Choroid plexus epithelial cell (primary cell): ENCODE data around the gene LYAR.

ENCODE experiments used
- DNase-seq: peaks from one replicate; pipeline ENCODE4 v3.0.0-alpha.2; 2010; ENCODE audit warnings: low read depth
- H3K4me3 ChIP-seq: 2 replicates; pipeline ENCODE4 v1.5.1; 2011; ENCODE audit warnings: low read depth, mild to moderate bottlenecking, control low read depth, low read length, moderate library complexity
- CTCF ChIP-seq: conservative IDR thresholded peaks from 2 replicates; pipeline ENCODE4 v1.5.1; 2011; ENCODE audit warnings: low read depth, mild to moderate bottlenecking, control low read depth, inconsistent platforms, low read length, moderate library complexity

The LYAR gene, protein sequence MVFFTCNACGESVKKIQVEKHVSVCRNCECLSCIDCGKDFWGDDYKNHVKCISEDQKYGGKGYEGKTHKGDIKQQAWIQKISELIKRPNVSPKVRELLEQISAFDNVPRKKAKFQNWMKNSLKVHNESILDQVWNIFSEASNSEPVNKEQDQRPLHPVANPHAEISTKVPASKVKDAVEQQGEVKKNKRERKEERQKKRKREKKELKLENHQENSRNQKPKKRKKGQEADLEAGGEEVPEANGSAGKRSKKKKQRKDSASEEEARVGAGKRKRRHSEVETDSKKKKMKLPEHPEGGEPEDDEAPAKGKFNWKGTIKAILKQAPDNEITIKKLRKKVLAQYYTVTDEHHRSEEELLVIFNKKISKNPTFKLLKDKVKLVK

GRCh38 chr4:4289941-4290850 is at the start of gene LYAR, which contains the start of gene ZBTB49:
Gene LYAR (minus strand): TSS chr4:4290154. CDS start chr4:4283742, 6,412 bp downstream.
Gene ZBTB49 (plus strand): TSS chr4:4290251. CDS start chr4:4299946, 9,695 bp downstream.
- no peak for TF ChIP-seq CTCF
- DNase-seq, result peak; percentile 92
- peak within 1 kb of the TSS; percentile 98 for H3K4me3 ChIP-seq

- DNase-seq, result no peak
- no peak overlapping the region for H3K4me3 ChIP-seq
- no peak for TF ChIP-seq CTCF
These were observed 49.6 kb upstream of the LYAR start for GRCh38 chr4:4339504-4340085.

DNA sequence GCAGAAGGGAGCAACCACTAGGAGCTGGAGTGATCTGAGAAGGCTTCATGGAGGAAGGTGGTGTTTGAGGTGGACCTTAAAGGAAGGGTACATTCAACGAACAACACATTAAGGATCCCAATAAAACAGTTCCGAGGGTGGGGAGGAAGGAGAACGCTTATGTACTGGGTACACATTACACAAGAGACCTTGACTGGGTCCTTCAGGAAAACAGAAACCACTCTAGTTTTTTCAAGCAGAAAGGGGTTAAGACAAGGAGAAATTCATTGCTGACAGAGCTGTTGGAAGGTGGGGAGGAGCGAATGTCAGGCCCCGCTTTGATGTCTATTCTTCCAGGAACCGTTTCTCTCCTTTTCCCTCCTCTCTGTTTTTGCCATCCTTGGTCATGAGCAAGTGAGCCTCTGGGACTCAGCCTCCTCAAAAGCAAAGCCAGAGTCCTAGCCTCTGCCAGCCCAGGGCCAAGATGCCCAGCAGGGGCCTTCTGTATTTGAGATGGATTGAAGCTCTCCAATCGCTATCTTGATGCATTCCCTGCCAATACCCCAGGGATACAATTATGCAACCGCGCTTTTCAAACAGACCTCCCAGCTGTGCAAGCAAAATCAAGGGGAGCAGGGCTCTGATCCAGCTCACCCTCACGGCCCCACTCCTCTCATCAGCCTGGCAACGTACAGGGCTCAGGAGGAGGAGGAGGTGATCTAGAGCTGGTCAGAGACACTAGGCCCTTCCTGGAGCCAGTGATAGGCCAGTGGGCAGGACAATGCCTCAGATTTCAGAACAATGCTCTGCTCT is 48.5 kb upstream of the LYAR start:
- TF ChIP-seq CTCF, result no peak
- DNase-seq, result no peak
- no peak overlapping the region for H3K4me3 ChIP-seq

DNA sequence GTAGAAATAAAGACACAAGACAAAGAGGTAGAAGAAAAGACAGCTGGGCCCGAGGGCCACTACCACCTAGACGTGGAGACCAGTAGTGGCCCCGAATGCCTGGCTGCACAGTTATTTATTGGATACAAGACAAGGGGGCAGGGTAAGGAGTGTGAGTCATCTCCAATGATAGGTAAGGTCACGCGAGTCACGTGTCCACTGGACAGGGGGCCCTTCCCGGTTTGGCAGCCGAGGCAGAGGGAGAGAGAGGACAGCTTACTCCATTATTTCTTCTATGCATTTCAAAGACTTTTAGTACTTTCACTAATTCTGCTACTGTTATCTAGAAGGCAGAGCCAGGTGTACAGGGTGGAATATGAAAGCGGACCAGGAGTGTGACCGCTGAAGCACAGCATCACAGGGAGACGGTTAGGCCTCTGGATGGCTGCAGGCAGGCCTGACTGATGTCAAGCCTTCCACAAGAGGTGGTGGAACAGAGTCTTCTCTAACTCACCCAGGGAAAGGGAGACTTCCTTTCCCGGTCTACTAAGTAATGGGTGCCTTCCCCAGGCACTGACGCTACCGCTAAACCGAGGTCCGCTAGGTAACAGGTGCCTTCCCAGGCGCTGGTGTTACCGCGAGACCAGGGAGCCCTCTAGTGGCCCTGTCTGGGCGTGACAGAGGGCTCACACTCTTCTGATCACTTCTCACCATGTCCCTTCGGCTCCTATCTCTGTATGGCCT is 45.0 kb upstream of the LYAR start:
- peak; percentile 68 for DNase-seq
- H3K4me3 ChIP-seq, result no peak overlapping the region
- TF ChIP-seq CTCF, result peak; percentile 89

- peak; percentile 74 for DNase-seq
- H3K4me3 ChIP-seq, result no peak overlapping the region
These were observed 43.3 kb upstream of the LYAR start for GRCh38 chr4:4333265-4333706.

More at GRCh38 chr4:4333265-4333706, 43.3 kb upstream of the LYAR start:
- peak; percentile 7 for TF ChIP-seq CTCF
